HG03378 (cell line): ENCODE measurements around the gene PRDX6.
"Not testable (repeated sequence)": the region's sequence is repeated elsewhere in the genome, so short reads cannot be mapped to it uniquely, and the experiment has no call there.

Source experiments
- ATAC-seq: cut with Tn5 transposase; IDR thresholded peaks from one replicate; pipeline ENCODE4 v1.9.1; 2021; ENCODE audit warnings: mild to moderate bottlenecking, moderate library complexity; ENCODE audit not compliant: unreplicated experiment

The PRDX6 gene

DNA sequence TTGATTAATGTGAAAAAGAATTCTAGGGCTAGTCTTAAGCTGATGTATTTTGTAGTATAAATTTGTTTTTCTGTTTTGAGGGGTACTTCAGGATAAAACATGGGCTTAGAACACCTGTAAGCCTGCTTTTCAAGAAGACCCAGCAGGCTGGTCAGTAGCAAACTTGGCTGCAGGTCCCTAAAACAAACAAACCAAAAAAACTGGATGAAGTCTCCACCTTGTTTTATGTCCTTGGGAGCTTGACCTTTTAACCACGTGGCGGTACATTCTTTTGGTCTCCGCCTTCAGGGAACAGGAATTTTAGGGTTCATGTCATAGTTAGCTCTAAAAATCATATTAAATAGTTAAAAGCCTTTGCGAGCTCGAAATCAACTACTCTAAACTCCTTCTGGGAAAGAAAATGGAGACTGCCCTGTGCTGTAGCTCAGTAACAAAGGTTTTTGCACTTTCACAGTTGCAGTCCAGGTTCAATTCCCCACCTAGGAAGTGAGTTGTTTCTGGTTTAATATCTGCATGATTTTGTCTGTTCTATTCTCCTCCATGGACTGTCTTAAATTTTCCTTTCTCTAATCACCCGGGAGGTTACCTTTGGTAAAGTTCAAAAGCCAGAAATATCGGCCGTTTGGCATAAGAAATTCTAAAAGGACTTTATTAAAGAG, 18.6 kb downstream of the PRDX6 start:
- ATAC-seq, result no peak

DNA sequence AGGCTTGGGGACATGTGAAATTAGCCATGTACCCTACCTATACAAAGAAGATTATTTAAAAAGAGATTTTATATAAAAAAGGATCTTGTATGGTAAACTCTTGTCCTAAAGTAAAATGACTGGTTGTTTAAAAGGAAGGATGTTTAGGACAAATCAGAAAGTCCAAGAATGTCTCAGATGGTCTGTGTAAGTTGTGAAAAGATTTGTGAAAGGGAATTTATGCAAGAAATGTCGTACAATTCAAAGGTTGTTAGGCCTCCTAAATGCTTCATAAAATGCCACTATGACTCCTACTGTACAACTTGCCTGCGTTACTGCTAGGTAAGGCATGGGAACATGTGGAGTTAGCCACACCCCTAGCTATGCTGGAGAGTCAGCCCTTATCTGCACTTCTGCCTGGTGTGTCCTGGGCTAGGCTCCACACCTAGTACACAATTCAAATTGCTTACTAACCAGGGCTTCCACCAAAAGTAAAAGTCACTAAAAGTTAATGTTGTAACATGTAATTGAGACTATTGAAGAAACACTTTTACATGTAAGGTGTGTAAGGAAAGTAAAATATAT, 19.7 kb downstream of the PRDX6 start:
- ATAC-seq, result no peak

DNA sequence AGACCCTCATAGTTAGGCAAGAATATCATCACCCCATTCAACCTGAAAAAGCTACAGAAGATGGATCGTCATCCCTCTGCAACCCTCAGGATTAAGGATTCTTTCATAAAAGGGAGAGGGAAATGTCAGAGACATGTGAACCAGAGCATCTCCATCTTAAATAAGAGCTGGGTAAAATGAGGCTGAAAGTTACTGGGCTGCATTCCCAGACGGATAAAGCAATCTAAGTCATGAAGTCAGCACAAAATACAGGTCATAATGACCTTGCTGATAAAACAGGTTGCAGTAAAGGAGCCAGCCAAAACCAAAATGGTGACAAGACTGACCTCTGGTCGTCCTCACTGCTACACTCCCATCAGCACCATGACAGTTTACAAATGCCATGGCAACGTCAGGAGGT, 22.6 kb downstream of the PRDX6 start:
- no peak for ATAC-seq

DNA sequence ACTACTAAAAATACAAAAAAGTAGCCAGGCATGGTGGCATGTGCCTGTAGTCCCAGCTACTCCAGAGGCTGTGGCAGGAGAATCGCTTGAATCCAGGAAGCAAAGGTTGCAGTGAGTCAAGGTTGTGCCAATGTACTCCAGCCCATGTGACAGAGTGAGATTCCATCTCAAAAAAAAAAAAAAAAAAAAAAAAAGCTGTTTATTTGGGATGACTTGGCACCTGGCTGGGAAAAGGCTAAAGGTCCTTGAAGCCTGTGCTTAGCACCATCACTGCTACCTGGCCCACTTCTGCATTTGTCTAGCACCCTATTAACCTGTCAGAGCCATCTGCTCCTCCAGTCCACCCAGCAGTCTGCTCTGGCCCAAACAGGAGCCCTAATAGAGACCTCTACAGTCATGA, 25.0 kb downstream of the PRDX6 start:
- ATAC-seq, result no peak

DNA sequence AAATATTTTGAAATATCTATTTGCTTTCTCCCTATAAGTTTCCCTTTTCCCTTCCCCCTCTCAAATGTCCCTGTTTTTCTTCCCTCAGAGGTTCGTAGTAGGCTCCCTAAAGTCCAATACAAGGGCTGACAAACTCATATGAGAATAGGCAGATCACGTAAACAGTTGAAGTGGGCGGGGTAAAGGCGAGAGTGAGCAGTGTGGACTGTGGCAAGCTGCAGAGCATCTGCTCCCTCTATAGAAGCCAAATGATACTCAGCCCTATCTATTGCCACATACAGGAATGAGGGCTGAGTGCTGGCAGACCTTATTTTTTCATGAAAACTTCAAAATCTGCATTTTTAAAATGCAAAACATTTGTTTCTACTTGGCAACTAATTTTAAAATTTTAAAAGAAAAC, 26.3 kb downstream of the PRDX6 start:
- ATAC-seq, result no peak

DNA sequence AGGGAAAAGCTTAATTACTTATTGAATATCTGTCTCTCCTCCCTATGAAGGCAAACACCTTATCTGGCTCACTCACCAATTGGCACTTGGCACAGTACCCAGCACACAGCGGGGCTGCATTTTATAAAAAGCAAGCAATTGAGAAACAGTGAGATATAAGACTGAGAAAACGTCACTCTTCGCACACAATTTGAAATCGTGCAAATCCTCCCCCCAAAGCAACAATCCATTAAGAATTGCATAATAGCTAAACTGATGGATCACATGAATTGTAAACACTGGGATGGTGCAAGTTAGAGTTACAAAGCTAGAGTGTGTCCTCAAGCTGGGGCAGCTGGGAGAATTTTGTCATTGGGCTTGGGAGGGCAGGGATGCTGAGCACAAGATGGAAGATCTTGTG, 27.1 kb downstream of the PRDX6 start:
- ATAC-seq, result no peak

DNA sequence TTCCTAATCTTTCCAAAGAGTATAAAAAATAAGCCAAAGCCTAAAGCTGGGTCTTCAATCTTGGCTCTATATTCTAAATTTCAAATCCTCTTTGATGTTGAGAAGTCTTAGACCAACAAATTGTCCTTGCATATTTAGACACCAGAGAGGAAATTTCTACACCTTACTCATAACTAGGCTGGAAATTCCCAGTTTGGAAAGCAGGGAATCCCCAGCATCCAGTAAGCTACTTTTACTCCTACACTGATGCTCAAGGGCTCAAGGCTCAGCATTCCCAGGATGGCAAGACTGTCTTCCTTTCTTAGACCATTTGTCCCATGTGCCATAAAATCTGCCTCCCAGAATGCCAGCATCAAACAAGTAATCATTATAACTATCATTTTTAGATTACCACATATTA, 28.3 kb downstream of the PRDX6 start:
- no peak for ATAC-seq

DNA sequence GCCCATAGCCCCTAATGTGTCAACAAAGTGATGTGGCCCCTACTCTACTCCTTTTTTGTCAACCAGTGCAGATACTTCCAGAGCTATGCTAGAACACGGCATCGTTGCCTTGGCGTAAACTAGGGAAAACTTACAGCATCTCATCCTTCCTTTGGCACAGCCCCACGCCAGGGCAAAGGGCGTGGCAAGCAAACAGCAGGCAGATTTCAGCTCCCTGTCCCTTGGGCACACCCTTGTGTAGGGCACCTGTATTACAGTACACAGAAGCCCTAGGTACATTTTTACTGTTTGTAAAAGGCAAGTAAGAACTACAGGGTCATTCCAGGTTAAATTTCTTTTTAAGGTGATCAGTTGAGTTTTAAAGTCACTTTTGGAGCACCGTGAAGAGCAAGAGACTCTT, 29.3 kb downstream of the PRDX6 start:
- no peak for ATAC-seq

DNA sequence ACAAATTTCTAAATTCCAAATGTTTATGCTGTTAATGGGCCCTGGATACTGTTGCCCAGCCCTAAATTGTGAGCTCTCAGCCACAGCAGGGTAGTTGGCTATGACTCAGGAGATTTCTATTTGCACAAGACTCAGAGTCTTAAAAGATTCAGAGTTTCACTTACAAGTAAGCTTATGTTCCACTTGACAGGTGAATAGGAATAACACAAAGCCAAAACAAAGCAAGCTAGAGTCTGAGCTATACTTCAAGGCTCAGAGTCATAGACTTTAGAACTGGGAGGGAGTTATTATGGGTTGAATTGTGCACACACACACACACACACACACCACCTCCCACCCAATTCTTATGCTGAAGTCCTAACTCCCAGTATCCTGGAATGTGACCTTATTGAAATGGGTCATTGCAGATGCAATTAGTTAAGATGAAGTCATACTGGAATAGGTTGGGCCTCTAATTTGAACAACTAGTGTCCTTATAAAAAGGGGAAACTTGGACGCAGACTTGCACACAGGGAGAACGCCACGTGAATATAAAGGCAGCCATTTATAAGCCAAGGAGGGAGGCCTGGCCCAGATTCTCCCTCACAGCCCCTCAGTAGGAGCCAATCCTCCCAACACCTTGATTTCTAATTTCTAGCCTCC, 30.2 kb downstream of the PRDX6 start:
- no peak for ATAC-seq

DNA sequence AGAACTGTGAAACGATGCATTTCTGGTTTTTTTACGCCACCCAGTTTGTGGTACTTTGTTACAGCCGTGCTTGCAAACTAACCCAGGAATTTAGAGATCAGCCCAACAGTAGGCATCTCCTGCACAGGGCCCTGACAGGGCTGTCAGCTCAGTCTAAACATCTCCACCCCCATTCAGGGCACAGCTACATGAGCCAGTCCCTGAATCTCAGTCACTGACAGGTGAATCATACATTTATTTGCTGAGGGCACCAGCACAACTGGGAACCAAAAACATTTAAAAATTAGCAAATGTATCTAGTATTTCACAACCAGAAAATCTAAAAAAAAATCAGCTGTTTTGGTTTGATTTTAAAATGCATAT, 30.7 kb downstream of the PRDX6 start:
- no peak for ATAC-seq

DNA sequence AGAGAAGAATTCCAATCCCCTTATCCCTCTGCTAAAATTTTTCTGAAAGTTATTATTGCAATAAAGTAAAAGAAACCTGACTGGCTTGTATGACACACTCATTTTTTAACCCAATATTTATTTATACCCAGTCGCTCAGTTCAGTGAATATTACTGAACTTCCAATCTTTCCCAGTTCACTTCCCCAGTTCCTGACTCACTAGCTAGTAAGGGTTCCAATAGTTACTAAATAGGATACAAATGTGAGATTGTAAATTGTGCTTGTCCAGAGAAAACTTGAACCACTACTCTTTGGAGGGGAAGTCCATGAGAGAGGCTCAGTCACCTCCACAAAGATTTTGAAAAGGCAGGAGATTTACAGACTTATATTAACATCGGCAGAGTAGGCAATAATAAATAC, 31.4 kb downstream of the PRDX6 start:
- ATAC-seq, result no peak

DNA sequence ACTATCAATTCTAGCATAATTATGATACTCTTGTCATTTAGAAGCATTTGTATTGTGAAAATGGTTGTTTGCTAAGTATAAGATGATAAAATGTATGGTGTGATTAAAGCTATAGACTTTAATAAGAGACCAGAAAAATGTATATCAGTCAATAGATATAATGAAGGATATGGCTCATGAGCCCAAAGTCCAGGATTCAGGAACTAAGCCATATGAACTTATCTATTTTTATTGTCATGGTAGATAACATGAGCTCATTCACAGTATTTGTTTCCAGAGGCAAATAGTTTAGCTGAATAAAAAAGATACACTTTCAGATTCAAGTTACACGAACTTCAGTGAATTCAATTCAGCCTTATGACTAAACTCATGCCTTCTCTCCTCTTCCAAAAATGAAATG, 32.7 kb downstream of the PRDX6 start:
- ATAC-seq, result no peak

DNA sequence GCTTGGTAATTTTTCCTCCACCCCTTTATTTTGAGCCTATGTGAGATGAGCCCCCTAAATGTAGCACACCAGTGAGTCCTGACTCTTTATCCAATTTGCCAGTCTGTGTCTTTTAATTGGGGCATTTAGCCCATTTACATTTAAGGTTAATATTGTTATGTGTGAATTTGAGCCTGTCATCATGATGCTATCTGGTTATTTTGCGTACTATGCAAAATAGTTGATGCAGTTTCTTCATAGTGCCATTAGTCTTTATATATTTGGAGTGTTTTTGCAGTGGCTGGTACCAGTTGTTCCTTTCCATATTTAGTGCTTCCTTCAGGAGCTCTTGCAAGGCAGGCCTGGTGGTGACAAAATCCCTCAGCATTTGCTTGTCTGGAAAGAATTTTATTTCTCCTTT, 37.4 kb downstream of the PRDX6 start:
- not testable (repeated sequence) for ATAC-seq

DNA sequence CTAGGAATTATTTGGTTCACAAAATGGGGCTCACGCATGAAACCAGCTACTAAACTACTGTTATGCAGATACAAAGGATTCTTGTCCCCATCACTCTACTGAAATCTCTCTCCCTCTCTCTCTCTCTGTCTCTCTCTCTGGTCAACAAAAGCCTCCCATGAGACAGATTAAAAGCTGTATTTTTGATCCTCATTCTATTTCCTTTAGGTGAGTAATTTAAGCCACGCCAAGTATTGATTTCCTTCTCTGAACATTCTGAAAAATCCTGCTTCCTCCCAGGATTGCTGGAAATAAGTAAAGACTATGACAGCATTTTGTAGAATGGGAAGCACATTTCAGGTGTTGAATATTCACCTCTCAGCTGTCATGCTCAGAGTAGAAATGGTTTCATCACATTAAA, 43.7 kb downstream of the PRDX6 start:
- no peak for ATAC-seq

DNA sequence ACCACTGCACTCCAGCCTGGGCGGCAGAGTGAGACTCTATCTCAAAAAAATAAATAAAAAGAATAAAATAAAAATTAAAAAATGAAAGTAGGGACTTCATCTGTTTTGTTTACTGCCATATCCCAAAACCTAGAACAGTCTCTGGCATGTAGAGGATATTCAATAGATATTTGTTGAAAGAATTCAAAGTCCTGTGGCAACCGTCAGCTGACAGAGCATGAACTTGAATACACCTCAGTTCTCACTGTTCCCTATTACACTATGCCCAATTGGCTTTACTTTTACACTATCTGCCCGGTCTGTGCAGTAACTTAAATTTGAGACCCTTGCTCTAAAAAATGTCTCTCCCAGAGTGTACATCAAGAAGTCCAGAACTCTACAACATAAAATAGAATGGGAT, 46.2 kb downstream of the PRDX6 start:
- ATAC-seq, result no peak

DNA sequence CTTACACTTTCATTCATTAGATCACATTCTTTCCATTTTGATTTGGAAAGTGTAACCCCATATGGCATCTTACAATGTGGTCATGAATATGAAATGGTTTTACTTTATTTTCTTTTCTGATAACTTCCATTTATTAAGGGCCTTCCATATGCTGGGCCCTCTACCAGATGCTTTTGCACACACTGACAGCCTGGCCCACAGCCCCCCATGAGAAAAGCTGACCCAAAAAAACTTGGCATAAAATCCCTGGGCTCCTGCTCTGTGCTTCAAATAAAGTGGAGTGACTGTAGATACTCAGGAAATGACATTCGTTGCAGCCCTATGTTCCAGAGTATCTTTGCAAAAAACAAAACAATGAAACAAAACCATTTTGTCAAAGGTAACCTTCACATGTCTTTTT, 48.8 kb downstream of the PRDX6 start:
- ATAC-seq, result no peak

DNA sequence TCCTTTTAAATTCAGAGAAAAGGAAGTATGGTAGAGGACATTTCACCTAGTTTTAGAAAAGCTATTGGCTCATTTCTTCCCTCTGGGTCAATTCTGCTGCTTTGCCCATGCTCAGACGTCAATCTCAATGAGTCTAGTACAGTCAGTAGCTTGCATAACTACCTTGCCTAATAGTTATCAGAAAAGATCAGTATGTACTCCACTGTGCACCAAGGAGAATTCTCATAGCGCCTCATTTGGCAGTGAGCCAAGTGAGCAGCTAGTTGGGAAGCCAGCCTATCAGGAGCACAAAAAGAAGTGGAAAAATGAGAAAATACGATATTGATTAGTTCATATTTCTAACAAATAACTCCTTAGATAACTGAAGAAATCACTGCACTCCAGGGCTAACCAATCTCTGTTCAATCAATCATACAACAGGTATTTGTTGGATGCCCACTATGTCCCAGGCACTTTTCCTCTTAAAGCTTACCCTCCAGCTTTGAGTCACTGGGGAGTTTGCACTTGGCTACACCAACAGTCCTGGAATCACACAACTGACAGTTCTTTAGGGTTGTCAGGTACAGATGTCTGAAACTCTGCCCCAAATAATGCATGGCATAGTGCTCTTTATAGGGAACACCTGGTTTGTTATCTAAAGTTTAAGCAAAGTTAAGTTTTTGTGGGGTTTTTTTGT, 50.2 kb downstream of the PRDX6 start:
- ATAC-seq, result no peak

DNA sequence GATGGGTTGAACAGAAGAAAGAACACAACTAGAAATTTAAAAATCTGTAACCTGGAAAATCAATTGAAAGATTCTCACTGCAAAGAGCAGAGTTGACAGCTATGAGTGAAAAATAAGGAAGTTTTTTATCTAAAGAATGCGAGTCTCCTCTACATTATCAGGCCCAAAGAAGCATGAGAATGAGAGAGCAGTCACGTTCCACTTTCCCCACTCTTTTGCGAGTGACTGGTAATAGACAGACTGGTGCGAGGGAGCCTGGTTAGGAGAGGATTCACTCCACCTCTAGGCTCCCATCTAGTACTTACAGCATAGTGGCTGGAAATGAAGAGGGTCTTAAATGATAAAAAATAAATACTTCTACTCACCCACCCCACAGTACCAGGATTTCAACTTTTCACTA, 52.0 kb downstream of the PRDX6 start:
- ATAC-seq, result no peak

DNA sequence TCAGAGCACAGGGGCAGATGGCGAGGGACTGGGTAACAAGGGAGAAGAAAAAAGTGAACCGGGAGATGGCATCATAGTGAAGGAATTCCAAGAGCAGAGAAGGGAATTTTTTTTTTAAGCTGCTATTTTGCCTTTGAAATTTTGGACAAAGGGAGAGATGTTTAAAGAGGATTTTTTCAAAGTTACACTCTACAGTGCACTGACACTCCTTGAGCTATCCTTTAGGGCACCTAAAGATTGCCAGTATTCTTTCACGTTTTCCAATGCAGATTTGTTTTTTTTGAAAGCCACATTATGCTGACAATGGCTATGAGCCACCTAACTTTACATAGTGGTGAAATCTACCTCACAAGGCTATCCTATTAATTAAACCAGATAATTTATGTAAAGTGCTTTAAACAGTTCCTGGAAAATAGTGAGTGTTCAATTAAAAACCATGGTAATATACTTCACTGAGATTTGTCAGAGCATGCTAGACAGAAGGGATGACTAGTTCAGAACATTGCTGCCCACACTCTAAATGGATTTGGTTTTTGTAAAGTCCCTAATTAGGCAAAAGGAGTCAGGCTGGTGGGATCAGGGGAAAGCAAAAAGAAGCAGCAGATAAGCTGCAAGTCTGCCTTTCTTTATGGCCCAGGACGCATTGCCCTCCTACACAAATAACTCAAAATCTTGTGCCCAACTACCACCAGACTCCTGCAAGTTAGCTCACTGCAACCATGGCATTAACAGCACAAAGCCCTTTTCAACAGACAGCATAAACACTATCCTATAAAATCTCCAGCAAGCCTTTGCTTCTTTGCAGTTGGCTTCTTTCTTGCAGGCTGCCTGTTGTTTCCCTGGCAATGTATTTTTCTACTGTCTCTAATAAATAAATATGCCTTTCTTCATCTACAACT, 53.9 kb downstream of the PRDX6 start:
- no peak for ATAC-seq

DNA sequence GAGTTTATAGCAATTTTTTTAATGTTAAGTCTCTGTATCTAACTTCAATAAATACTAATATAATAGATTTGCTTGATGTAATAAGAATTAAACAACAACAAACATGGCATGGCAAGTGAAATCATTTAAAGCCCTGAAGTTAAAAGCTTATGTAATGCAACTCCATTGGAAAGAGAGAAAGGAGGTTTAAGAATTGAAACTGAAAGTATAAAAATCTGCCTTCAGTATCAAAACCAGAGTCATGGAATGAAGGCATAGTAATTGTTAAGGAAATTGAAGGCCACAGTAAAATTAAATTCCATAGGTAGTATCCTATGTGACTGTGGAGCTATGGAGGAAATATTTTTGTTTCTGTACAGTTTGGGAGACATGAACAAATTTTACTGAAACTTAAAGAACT, 55.1 kb downstream of the PRDX6 start:
- no peak for ATAC-seq

DNA sequence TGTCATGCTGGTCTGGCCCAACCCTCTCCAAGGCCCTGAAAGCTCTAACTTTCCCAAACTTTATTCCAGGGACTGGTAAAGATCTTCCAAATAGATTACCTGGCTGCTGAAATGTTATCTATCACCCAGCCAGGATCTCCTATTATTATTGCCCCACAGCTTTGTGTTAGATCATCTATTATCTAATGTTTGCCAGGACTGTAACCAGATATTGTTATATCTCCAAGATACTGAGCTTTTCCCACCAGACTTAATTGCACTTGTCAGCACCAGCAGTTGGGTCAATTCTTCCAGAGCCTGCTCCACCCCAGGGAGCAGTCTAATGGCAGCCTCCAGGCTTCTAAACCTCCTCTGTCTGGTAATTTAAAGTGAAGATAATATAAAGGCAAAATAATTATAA, 59.1 kb downstream of the PRDX6 start:
- no peak for ATAC-seq
